Suprapubic skin (tissue), 4 donors: ENCODE results near the gene PARN.

Experiments
- EP300 ChIP-seq: sonication (generic); formaldehyde crosslinking; IDR thresholded peaks from one replicate; pipeline ENCODE4 v1.6.1; 2017; ENCODE audit warnings: antibody characterized with exemption
- POLR2A ChIP-seq, 2 donors: fragments of 450-650 bp; IDR thresholded peaks; one replicate each; pipeline ENCODE4 v1.6.1; 2017; ENCODE audit warnings: antibody characterized with exemption in 2 of 2, mild to moderate bottlenecking in 2 of 2, moderate library complexity in 2 of 2
- POLR2AphosphoS5 ChIP-seq, 3 donors: sonication (generic); formaldehyde crosslinking; IDR thresholded peaks; one replicate each; pipeline ENCODE4 v1.6.1; 2017; ENCODE audit warnings: antibody characterized with exemption in 3 of 3
- TF ChIP-seq, protein P1 (sequence below), 2 donors: fragments of 200-600 bp in 1 of 2; fragments of 450-650 bp in 1 of 2; sonication (generic) in 1 of 2; IDR thresholded peaks; one replicate each; pipeline ENCODE4 v1.5.1; 2016 to 2019; ENCODE audit warnings: antibody characterized with exemption in 2 of 2, mild to moderate bottlenecking in 1 of 2, moderate library complexity in 1 of 2

DNA sequence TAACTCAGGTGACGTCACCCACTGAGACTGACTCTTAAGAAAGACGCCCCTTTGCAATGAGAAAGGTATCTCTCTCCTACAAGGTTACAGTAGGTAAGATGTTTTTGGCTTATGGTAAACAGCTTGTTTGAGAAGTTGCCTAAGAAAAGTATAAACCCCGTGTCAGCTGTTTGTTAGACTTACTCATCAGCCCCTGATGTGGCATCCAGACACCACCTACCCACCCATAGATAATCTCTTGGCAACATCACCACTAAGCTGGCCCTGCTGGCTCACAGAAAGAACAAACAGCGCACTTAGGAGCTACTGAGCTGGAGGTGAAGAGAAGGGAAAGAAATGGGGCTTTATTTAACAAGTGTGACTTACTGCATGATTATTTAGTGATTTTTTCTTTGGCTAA is 121.0 kb downstream of the PARN start:
- TF ChIP-seq, protein P1, sequence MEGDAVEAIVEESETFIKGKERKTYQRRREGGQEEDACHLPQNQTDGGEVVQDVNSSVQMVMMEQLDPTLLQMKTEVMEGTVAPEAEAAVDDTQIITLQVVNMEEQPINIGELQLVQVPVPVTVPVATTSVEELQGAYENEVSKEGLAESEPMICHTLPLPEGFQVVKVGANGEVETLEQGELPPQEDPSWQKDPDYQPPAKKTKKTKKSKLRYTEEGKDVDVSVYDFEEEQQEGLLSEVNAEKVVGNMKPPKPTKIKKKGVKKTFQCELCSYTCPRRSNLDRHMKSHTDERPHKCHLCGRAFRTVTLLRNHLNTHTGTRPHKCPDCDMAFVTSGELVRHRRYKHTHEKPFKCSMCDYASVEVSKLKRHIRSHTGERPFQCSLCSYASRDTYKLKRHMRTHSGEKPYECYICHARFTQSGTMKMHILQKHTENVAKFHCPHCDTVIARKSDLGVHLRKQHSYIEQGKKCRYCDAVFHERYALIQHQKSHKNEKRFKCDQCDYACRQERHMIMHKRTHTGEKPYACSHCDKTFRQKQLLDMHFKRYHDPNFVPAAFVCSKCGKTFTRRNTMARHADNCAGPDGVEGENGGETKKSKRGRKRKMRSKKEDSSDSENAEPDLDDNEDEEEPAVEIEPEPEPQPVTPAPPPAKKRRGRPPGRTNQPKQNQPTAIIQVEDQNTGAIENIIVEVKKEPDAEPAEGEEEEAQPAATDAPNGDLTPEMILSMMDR (IDR thresholded peaks at IDR 0.05): no peak
- TF ChIP-seq EP300 (no peak), POLR2A (IDR thresholded peaks at IDR 0.05) (no peak), POLR2AphosphoS5 (IDR thresholded peaks at IDR 0.05) (no peak)
